Fibroblast of skin of left quadriceps (primary cell): ENCODE results near the gene SLAMF7.

Experiments used
- DNase-seq, 2 experiments: peaks; one replicate each; pipeline ENCODE4 v3.0.0-alpha.2; 2013; ENCODE audit warnings: low read depth in 2 of 2

SLAMF7 gene

DNA sequence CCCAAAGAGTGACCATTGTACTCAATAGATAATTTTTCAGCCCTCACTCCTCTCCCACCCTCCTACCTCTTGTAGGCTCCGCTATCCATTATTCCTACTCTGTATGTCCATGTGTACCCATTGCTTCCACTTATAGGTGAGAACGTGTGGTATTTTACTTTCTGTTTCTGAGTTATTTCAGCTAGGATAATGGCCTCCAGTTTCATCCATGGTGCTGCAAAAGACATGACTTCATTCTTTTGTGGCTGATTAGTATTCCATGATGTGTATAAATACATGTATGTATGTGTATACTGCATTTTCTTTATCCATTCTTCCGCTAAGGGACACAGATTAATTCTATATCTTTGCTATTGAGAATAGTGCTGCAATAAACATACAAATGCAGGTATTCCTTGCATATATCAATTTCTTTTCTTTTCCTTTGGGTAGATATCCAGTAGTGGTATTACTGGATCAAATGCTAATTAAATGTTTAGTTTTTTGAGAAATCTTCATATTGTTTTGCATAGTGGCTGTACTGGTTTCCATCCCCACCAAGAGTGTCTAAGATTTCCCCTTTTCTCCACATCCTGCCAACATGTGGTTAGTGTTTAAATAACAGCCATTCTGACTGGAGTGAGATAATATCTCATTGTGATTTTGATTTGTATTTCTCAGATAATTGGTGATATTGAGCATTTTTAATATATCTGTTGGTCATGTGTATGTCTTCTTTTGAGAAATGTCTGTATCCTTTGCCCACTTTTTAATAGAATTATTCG is 61.8 kb downstream of the SLAMF7 start:
- no peak for DNase-seq

DNA sequence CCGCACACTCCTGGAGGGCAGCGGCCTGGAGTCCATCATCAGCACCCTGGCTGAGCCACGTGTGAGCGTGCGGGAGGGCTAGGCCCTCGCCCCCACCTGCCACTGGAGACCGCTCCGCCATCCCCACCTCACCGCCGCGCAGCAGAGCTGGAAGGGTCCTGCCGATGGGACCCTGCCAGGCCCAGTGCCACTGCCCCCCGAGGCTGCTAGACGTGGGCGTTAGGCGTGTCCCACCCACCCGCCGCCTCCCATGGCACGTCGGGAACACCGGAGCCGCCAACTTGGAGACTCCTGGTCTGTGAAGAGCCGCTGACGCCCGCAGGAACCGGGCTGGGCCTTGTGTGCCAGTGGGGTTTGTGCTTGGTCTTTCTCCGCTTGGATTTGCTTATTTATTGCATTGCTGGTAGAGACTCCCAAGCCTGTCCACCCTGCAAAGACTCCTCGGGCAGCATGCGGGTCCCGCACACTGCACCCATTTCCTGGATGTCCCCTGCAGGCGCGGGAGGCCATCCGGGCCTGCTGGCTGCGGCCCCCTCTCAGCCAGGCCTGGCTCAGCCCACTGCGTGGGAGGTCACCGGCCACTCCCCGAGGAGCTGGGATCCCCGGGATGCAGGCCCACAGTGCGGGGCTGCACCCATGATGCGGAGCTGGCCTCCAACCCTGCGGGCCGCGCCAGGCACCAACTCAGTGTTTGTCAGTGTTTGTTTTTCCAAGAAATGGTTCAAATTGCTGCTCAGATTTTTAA is 63.0 kb downstream of the SLAMF7 start:
- no peak for DNase-seq
